ENCODE data around the gene DENND6A.

Gene DENND6A

GRCh38 chr3:57692396-57693147 is at the start of gene DENND6A:
TSS of gene DENND6A (minus strand) at chr3:57693077. CDS start at chr3:57693018, 59 bp downstream.
- Histone ChIP-seq H3K9ac (ENCODE audit: low read length) (peak within 1 kb of the TSS; percentile 99), H3K9me2 (replicated peaks; ENCODE audit: insufficient read depth, low read length) (no peaks in the 10 kb centered on the region), H3F3A (ENCODE audit: insufficient read depth, low read length) (peaks cover 8% of the 10 kb centered on the region), H3K4me2 (ENCODE audit: low read depth, low read length) (peak within 1 kb of the TSS; percentile 81), H2AFZ (ENCODE audit: low read length) (peak within 1 kb of the TSS; percentile 92), H3K79me2 (ENCODE audit: low read length) (peaks cover 48% of the 10 kb centered on the region), H3K27me3 (replicated peaks; ENCODE audit: insufficient read depth, low read length) (no peaks in the 10 kb centered on the region), H3K36me3 (replicated peaks; ENCODE audit: insufficient read depth, low read length) (no peaks in the 10 kb centered on the region), H3K4me1 (ENCODE audit: low read length) (peaks cover 22% of the 10 kb centered on the region), H3K4me3 (ENCODE audit: low read length) (peak within 1 kb of the TSS; percentile 94), H3K27ac (ENCODE audit: low read length) (peak within 1 kb of the TSS; percentile 97), H4K20me1 (ENCODE audit: insufficient read depth, low read length) (no peaks in the 10 kb centered on the region), H3K9me3 (replicated peaks; ENCODE audit: insufficient read depth, low read length) (no peaks in the 10 kb centered on the region)
- no peak for TF ChIP-seq EZH2 (optimal IDR thresholded peaks at IDR 0.05; ENCODE audit: low read depth, low read length)
- TF ChIP-seq CTCF (IDR thresholded peaks at IDR 0.05; ENCODE audit: low read length), result no peak
- TF ChIP-seq EZH2phosphoT487 (IDR thresholded peaks at IDR 0.05; ENCODE audit: low read length), result no peak
- DNase-seq, result peak; percentile 97

- Histone ChIP-seq H3K27ac (ENCODE audit: low read length) (no peak overlapping the region), H3K9ac (ENCODE audit: low read length) (no peak overlapping the region), H3K9me2 (replicated peaks; ENCODE audit: insufficient read depth, low read length) (no peaks in the 10 kb centered on the region), H3K4me1 (ENCODE audit: low read length) (no peaks in the 10 kb centered on the region), H3K9me3 (replicated peaks; ENCODE audit: insufficient read depth, low read length) (no peaks in the 10 kb centered on the region), H3K4me3 (ENCODE audit: low read length) (no peak overlapping the region), H3K27me3 (replicated peaks; ENCODE audit: insufficient read depth, low read length) (no peaks in the 10 kb centered on the region), H2AFZ (ENCODE audit: low read length) (no peak overlapping the region), H3F3A (ENCODE audit: insufficient read depth, low read length) (no peaks in the 10 kb centered on the region), H3K79me2 (ENCODE audit: low read length) (no peaks in the 10 kb centered on the region), H3K4me2 (ENCODE audit: low read depth, low read length) (no peak overlapping the region), H4K20me1 (ENCODE audit: insufficient read depth, low read length) (no peaks in the 10 kb centered on the region), H3K36me3 (replicated peaks; ENCODE audit: insufficient read depth, low read length) (no peaks in the 10 kb centered on the region)
- no peak for DNase-seq
- TF ChIP-seq EZH2 (optimal IDR thresholded peaks at IDR 0.05; ENCODE audit: low read depth, low read length) (no peak), EZH2phosphoT487 (IDR thresholded peaks at IDR 0.05; ENCODE audit: low read length) (no peak), CTCF (IDR thresholded peaks at IDR 0.05; ENCODE audit: low read length) (no peak)
These were observed 47.1 kb upstream of the DENND6A start for GRCh38 chr3:57740027-57740426.

GRCh38 chr3:57738391-57738790 is 45.5 kb upstream of the DENND6A start:
- no peak overlapping the region for H3K9ac ChIP-seq (ENCODE audit: low read length)
- no peaks in the 10 kb centered on the region for H3K27me3 ChIP-seq (replicated peaks; ENCODE audit: insufficient read depth, low read length)
- no peak overlapping the region for H3K4me3 ChIP-seq (ENCODE audit: low read length)
- no peaks in the 10 kb centered on the region for H3K79me2 ChIP-seq (ENCODE audit: low read length)
- H4K20me1 ChIP-seq (ENCODE audit: insufficient read depth, low read length), result no peaks in the 10 kb centered on the region
- H3K36me3 ChIP-seq (replicated peaks; ENCODE audit: insufficient read depth, low read length), result no peaks in the 10 kb centered on the region
- no peak overlapping the region for H3K4me2 ChIP-seq (ENCODE audit: low read depth, low read length)
- no peak for DNase-seq
- no peak overlapping the region for H2AFZ ChIP-seq (ENCODE audit: low read length)
- H3K9me3 ChIP-seq (replicated peaks; ENCODE audit: insufficient read depth, low read length), result no peaks in the 10 kb centered on the region
- no peaks in the 10 kb centered on the region for H3K9me2 ChIP-seq (replicated peaks; ENCODE audit: insufficient read depth, low read length)
- TF ChIP-seq CTCF (IDR thresholded peaks at IDR 0.05; ENCODE audit: low read length), result no peak
- no peak for TF ChIP-seq EZH2phosphoT487 (IDR thresholded peaks at IDR 0.05; ENCODE audit: low read length)
- TF ChIP-seq EZH2 (optimal IDR thresholded peaks at IDR 0.05; ENCODE audit: low read depth, low read length), result no peak
- H3K4me1 ChIP-seq (ENCODE audit: low read length), result no peaks in the 10 kb centered on the region
- no peak overlapping the region for H3K27ac ChIP-seq (ENCODE audit: low read length)
- no peaks in the 10 kb centered on the region for H3F3A ChIP-seq (ENCODE audit: insufficient read depth, low read length)

Measured in MM.1S (cell line).